Adipose tissue (tissue), 3 donors: ENCODE measurements around the gene COL23A1. TPM values are rescaled to one million over a fixed set of nuclear protein-coding genes. Genes with fewer than 3 reads are reported as not detected.
"Not testable (repeated sequence)": the region's sequence is repeated elsewhere in the genome, so short reads cannot be mapped to it uniquely, and the experiment has no call there.

ENCODE experiments used
- H3K27ac ChIP-seq: one replicate; pipeline ENCODE4 v1.5.1; 2013; ENCODE audit warnings: low read depth, low read length
- WGBS, 3 donors: extraction: QIAGEN DNeasy Blood & Tissue Kit; methylation state at CpG; one replicate each; pipeline ENCODE4 v1.1.7; 2013; 5-methylcytosine and 5-hydroxymethylcytosine counted together
- polyA plus RNA-seq, 3 donors: library from polyadenylated mRNA; stranded (reverse); fragments of 200-250 nt; gene quantifications; one replicate each; pipeline ENCODE4 v1.2.3, GENCODE V29; 2013
- donor health status: healthy with polysubstance abuse.
- donor health status: Bipolar disorder and iron deficiency.
- donor health status: healthy.

The COL23A1 gene
- polyA plus RNA-seq, 3 donors: 0.07 to 0.85 (median 0.45) TPM

DNA sequence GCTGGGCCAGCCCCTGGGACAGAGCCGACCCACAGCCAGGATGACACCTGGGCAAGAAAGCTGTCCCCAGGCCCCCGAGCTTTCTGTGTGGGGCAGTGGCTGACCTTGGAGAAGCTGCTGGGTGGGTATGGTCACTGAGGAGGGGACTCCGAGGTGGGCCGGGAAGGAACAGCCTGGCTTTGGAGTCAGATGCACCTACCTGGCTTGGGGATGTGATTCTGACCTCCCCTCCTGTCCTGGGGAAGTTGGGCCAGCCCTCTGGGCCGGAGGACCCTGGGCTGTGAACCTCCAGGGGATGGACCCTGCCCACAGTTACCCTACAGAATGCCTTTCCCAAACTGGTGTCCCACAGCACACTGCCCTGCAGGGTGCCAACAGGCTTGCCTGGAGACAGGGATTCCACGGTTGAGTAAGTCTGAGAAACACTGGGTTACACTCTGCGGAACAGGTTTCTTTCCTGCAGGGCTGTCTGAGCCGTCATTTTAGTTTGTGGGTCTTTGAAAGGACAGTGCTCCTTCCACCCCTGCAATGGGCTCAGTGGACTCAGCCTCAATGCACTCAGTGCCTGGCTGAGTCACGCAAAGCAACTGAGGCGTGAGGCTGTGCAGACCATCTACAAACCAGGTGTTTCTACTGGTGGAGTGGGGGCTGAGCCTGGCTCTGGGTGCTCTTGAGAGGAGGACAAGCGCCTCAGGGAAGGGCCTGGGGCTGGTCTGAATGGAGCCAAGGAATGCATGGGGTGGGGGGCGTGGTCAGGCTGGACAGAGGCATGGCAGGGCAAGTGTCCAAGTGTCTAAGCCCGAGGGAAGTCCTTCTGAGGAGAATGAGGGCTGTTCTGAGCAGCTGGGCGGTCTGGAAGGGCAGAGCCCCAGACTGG is 316.3 kb downstream of the COL23A1 start:
- WGBS, 3 donors: 65 to 77% (median 72%) methylated on average over 13 to 14 of the region's 14 CpGs
- H3K27ac ChIP-seq: no peak overlapping the region

DNA sequence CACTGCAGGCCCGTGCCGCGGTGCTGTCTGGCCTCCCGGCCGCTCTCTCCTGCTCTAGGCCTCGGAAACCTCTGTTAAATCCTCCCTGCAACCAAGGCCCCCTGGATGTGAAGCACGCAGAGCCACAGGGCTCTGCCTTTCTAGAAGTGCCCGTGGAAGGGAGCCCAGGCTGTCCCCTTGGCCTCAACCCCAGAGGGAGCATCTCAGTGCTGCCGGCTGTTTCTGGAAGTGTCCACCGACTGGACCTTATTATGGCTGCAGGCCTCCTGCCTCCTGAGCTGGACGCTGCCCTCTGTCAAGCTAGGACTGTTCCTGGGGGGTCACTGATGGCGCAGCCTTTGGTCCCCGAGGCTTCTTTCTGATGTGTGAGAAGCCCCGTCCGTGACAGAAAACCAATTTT is 317.2 kb downstream of the COL23A1 start:
- WGBS, 3 donors: 84 to 88% (median 87%) methylated on average over 15 of the region's 15 CpGs

DNA sequence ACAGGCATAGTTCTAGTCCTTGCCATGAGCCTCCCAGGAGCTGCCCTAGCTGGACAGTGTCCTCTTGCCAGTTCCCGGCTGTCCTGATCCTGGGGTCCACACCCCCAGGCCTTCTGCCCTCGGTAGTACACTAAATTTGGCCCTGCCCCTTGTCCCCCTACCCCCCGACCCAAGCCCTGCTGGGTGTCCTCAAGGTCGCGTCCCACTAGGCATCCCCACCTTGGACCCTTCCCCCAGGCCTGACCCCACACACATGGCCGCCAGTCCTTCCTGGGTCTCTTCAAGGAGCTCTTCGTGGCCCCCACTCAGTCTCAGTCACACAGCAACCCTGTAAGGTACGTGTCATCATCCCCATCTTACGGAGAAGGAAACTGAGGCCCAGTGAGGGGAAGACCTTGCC is 317.6 kb downstream of the COL23A1 start:
- no peak overlapping the region for H3K27ac ChIP-seq
- WGBS, 3 donors: 87 to 91% (median 89%) methylated on average over 9 of the region's 9 CpGs

More for the DNA sequence above, 317.2 kb downstream of the COL23A1 start:
- no peak overlapping the region for H3K27ac ChIP-seq

DNA sequence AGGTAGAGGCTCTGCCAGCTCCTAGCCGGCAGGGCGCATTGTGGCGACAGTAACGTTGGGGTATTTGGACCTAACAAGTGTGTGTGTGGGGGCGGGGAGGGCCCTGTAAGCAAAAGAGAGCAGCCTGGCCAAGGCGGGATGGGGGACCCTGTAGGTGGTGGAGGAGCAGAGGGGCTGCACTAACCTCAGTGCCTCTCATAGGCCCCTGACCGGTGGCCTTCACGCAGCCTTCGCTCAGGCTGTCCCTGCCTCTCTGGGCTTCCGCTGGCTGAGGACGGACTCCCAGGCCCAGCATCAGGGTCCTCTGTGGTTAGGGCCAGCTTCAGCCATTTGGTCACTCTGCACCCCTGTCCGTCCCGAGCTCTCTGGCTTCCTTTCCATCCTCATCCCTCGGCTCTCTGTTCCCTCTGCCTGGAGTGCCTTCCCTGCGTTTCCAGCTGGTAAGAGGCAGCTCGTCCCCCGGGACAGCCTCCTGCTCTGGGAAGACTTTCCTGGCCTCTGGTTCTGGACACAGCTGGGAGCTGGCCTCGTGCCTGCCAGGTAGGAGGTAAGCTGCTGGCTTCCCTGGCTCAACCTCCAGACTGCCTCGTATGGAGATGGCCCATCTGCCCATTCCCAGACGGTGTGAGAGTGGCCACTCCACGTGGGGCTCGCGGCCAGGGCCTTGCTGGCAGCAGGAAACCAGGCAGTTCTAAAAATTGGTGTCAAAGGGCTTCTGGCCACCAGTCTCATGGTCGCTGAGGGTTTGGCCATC is 318.3 kb downstream of the COL23A1 start:
- WGBS, 3 donors: 70 to 77% (median 72%) methylated on average over 24 of the region's 24 CpGs
- no peak overlapping the region for H3K27ac ChIP-seq

DNA sequence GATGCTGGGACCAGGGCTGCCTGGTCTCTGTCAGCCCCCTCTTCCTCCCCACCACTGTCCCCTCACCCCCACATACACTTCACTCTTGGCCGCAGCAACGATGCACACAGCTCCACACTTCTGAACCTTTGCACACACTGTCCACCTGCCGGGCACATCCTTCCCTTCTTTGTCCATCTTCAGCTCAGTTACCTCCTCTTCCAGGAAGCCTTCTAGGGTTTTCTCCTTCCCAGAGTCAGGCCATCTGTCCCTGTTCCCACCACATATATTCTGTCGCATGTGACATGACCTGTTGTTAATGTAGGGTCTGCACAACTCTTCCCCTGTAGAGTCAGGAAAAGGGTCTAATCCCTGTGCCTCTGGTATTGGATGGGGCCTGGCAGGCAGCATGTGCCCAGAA is 319.0 kb downstream of the COL23A1 start:
- 77 to 87% (median 83%) methylated on average over 4 of the region's 4 CpGs for WGBS, 3 donors
- H3K27ac ChIP-seq: no peak overlapping the region

DNA sequence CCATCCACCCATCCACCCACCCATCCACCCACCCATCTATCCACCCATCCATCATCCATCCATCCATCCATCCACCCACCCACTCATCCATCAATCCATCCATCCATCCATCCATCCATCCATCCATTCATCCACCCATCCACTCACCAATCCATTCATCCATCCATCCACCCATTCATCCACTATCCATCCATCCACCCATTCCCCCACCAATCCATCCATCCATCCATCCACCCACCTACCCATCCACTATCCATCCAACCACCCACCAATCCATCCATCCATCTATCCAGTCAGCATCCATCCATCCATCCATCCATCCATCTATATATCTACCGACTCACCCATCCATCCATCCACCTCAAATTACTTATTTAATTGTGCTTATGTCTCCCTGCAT is 320.7 kb downstream of the COL23A1 start:
- WGBS, 3 donors: 93 to 96% (median 95%) methylated on average over 1 of the region's 1 CpG
- H3K27ac ChIP-seq: no peak overlapping the region

DNA sequence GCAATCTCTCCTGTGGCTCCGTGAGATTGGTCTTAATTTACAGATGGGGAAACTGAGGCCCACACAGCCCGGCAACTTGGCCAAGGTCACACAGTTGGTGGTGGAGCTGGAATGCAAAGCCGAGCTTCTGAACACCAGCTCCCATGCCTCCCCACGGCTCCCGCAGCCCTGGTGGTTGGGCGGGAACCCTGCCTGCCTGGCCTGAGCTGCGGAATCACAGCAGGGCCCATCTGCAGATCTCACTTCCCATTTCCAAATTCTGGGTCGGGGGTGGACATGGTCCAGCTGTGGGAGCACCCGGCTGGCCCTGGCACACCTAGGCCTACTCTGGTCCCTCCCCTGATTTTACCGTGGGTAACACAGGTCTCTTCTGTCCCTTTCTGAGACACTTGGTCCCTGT is 322.3 kb downstream of the COL23A1 start:
- no peak overlapping the region for H3K27ac ChIP-seq
- 83 to 87% (median 86%) methylated on average over 10 of the region's 10 CpGs for WGBS, 3 donors

DNA sequence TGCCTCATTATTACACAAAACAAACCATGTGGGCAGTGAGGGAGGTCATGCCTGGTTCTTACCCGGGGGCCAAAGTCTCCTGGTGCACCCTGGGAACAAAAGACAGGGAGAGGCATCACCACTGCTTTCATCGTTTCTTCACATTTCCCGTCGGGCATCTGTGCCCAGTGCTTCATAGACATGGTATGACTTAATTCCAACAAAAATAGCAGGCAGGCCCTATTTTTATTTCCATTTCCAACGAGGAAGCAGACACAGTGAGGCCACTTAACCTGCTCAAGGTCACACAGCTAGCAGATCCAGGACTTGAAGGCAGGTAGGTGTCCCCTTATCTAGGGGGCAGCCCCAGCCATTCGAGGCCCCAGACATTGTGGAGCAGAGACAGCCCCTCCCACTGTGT is 322.9 kb downstream of the COL23A1 start:
- WGBS, 3 donors: 61 to 69% (median 61%) methylated on average over 6 of the region's 6 CpGs
- H3K27ac ChIP-seq: no peak overlapping the region

DNA sequence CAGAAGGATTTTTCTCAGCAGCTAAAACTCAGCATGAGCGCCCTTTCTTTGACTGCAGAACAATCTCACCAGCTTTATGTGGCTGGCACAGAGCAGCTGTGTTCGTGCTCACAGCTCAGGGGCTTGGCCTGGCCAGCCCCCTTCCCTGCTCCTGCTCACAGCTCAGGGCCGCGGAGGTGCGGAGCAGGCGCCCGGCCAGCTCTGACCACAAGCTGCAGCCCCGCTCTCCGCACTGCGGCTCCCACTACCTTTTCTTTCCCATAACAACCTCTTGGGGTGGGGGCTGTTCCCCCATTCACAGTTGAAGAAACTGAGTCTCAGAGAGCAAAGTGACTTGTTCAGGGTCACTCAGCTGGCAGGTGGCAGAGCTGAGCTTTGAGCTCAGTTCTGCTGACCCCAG is 323.6 kb downstream of the COL23A1 start:
- WGBS, 3 donors: 88 to 95% (median 90%) methylated on average over 10 of the region's 10 CpGs
- no peak overlapping the region for H3K27ac ChIP-seq

DNA sequence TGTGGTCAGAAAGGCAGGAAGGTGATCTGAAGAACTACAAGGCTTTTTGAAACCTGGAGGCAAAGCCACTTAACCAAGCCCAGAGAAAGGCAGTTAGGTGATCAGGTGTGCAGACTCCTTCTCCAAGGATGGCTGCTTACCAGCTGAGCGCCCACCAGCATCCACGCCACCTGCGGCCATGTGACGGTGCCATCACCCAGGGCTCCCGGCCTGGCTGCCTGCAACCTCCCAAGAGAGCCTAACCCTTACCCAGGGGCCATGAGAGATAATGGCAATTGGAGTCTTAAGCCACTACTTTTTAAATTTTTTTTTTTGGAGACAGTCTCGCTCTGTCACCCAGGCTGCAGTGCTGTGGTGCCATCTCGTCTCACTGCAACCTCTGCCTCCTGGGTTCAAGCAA is 324.4 kb downstream of the COL23A1 start:
- WGBS, 3 donors: 90 to 95% (median 91%) methylated on average over 7 of the region's 7 CpGs
- H3K27ac ChIP-seq: no peak overlapping the region

DNA sequence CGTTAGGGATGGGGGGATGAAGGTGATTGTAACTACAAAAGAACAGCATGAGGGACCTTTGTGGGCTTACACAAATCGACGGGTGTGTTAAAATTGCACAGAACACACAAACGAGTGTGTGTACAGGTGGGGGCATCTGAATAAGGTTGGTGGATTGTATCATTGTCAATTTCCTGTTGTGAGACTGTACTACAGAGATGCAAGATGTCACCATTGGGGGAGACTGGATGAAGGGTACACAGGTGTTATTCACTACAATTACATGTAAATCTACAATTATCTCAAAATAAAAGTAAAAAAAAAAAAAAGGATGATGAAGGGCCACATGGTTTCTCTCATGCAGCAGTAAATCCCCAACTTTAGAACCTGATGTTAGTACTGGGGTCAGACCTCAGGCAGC is 326.1 kb downstream of the COL23A1 start:
- WGBS, 3 donors: 80 to 94% (median 90%) methylated on average over 4 of the region's 4 CpGs
- no peak overlapping the region for H3K27ac ChIP-seq

DNA sequence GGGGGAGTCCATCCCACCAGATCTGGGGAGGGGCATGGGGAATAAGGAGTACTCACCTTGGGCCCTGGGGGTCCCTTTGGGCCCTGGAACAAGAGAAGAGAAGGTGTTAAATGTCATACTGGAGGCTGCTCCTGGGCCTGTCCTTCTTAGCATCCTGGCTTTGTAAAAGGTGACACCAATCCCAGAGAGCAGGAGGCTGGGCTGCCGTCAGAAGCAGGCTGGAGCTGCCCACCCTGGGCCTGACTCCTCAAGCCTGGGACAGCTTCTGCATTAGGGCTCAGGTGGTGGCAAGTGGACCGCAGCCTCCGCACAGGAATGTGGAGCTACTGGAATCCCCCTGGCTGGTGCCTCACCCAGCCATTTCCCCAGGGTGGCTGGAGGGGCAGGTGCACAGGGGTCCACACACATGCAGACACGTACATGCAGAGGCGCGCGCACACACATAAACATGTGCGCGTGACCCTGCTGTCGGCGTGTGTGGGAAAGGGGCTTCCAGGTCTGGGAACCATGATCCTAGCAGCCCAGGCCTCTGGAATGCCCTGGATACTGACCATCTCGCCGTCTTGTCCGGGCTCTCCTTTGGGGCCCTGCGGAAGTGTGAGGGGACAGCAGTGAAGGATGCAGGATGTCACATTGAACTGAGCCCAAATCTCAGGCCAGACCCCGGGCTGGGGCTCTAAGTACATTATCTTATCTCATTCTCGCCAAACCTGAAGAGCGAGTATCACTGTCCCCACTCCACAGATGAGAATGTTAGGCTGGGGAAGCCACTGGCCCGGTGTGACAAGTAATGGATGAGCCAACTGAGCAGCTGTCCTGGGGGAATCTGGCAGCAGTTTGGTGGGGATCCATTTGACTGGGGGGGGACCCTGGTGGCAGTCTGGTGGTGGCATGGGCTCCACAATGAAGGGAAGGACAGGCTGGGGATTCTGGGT is 328.3 kb downstream of the COL23A1 start:
- 83 to 92% (median 91%) methylated on average over 19 of the region's 19 CpGs for WGBS, 3 donors
- H3K27ac ChIP-seq: no peak overlapping the region

DNA sequence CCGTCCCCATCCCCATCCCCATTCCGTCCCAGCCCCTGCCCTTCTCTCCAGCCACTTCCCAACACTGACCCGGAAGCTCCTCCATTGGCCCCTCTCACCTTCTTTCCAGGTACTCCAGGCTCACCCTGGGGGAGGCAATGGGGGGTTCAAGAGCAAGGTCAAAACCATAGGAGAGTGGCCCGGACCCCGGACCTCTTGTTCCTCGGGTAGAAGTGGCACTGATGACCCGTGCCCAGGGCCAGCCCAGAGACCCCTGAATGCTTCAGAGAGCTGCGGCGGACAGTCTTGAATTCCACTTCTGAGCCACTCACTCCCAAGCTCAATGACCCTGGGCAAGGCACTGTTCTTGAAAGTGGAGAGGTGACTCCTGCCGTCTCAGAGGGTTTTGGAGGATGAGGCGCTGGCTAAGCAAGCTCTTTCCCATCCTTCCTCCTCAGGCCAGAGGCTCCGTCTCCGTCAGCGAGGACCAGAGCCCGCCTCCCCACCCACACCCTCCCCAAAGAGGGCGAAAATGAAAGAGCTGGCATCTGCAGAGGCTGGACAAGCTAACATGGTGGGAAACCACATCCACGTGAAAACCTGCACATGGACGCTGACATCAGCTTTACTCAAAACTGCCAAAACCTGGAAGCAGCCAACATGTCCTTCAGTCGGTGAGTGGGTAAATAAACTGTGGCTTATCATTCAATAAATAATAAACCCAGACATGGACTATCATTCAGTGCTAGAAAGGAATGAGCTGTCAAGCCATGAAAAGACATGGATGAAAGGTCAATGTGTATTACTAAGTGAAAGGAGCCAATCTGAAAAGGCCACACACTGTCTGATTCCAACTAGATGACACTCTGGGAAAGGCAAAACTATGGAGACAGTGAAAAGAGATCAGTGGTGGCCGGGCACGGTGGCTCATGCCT is 330.3 kb downstream of the COL23A1 start:
- 65 to 86% (median 82%) methylated on average over 19 to 21 of the region's 21 CpGs for WGBS, 3 donors
- no peak overlapping the region for H3K27ac ChIP-seq

DNA sequence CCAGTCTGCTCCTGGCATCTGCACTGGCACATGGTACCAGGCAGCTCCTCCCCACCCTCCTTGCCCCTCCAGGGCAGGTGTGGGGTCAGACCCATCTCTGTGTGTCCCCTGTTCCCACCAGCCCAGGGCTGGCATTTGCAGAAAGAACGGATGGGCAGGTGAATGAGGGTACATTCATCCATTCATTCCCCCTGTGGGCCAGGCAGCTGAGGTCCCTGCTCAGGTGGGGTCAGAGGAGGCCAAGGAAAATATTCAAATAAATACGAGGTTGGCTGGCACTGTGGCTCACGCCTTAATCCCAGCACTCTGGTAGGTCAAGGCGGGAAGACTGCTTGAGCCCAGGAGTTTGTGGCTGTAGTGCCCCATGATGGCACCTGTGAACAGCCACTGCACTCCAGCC is 332.5 kb downstream of the COL23A1 start:
- 89 to 94% (median 93%) methylated on average over 4 of the region's 4 CpGs for WGBS, 3 donors
- no peak overlapping the region for H3K27ac ChIP-seq

DNA sequence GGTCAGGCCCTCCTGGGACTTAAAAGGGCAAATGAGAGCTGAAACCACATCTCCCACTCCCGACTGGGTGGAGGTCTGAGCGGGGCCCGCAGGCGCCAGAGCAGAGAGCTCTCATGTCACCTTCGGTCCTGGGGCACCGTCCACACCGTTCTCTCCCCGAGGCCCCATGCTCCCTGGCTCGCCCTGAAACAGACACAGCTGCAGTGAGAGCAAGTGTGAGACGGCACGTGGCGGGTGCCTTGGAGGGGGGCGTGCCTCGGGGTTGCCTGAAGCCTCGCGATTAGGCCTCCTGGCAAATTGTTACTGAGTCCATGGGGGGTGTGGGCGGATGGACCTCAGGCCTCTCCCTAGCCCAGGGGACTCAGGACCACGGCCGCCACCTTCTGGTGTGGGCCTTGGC is 333.4 kb downstream of the COL23A1 start:
- WGBS, 3 donors: 77 to 84% (median 82%) methylated on average over 19 of the region's 19 CpGs
- H3K27ac ChIP-seq: no peak overlapping the region

DNA sequence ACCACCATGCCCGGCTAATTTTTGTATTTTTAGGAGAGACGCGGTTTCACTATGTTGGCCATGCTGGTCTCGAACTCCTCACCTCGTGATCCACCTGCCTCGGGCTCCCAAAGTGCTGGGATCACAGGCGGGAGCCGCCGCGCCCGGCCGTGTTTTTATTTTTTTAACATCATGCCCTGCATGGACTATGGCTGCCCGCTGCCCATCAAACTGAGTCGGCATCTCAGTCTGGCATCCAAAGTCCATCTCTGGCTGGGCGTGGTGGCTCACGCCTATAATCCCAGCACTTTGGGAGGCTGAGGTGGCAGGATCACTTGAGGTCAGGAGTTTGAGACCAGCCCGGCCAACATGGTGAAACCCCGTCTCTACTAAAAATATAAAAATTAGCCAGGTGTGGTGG is 336.6 kb downstream of the COL23A1 start:
- 88 to 92% (median 91%) methylated on average over 18 of the region's 18 CpGs for WGBS, 3 donors
- not testable (repeated sequence) for H3K27ac ChIP-seq

DNA sequence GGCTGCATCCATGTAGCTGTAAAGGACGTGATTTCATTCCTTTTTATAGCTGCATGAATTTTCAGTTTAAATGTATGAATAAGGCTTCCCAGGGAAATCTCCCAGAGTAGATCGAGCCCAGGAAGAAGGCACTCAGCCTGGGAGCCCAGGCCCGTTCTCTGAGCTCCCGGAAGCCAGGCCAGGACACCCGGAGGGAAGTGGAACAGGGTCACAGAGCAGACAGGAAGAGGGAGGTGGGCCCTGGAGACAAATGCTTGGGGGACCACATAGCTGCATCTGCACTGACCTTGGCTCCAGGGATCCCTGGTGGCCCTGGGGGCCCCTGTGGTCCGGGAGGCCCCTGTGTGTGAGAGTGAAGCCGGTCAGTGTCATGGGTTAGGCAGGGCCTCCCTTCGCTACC is 337.9 kb downstream of the COL23A1 start:
- 61 to 70% (median 67%) methylated on average over 8 of the region's 8 CpGs for WGBS, 3 donors
- H3K27ac ChIP-seq: no peak overlapping the region

DNA sequence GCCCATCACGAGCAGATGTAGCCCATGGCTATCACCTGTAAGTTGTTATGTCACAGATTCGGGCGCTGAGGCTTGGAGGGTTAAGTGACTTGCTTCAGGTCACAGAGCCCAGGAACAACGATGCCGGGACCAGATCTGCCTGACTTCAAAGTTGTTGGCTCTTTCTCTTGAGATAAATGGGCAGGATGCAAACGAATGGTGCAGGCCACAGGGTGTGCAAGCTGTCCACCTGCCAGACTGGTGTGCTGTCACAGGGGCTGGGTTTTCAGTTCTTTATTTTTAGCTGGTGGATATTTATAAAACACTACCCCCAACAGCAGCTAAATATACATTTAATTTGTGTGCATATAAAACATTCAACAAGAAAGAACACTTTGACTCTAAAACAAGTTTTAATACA is 339.9 kb downstream of the COL23A1 start:
- no peak overlapping the region for H3K27ac ChIP-seq
- 65 to 75% (median 74%) methylated on average over 6 of the region's 6 CpGs for WGBS, 3 donors
